Stimulated activated CD4-positive, alpha-beta T cell treated with anti-CD3 and anti-CD28 coated beads, Interleukin-4, amount 100 ng/mL, for 24 hours (primary cell): Measurements from ENCODE around the gene CDK3.

ENCODE experiments used
- DNase-seq: peaks from one replicate; pipeline ENCODE4 v3.0.0-alpha.2; 2020

The CDK3 gene

GRCh38 chr17:75994802-75995370, 5.8 kb upstream of the CDK3 start:
- no peak for DNase-seq

GRCh38 chr17:75995385-75995925, 5.2 kb upstream of the CDK3 start:
- no peak for DNase-seq

GRCh38 chr17:75996665-75997590, 3.7 kb upstream of the CDK3 start:
- peak; percentile 42 for DNase-seq

GRCh38 chr17:75998327-75998795, 2.3 kb upstream of the CDK3 start:
- no peak for DNase-seq

- DNase-seq = peak; percentile 67
Observed at GRCh38 chr17:76000016-76000754, 470 bp upstream of the CDK3 start.

GRCh38 chr17:76002100-76002499, 1.4 kb downstream of the CDK3 start:
- DNase-seq = no peak

GRCh38 chr17:76003915-76004314, 3.3 kb downstream of the CDK3 start:
- no peak for DNase-seq

GRCh38 chr17:76004750-76005262, 4.2 kb downstream of the CDK3 start:
- no peak for DNase-seq

- DNase-seq = peak; percentile 90
Observed at GRCh38 chr17:76005263-76006149, 4.9 kb downstream of the CDK3 start.

GRCh38 chr17:76007131-76007849, 6.6 kb downstream of the CDK3 start:
- DNase-seq = no peak

- DNase-seq = no peak
Observed at GRCh38 chr17:76007850-76008165, 7.2 kb downstream of the CDK3 start.

- DNase-seq = no peak
Observed at GRCh38 chr17:76008208-76008607, 7.6 kb downstream of the CDK3 start.

- no peak for DNase-seq
Observed at GRCh38 chr17:76008630-76009425, 8.2 kb downstream of the CDK3 start.

GRCh38 chr17:76009447-76009846, 8.8 kb downstream of the CDK3 start:
- DNase-seq = no peak

GRCh38 chr17:76009969-76010661, 9.5 kb downstream of the CDK3 start:
- no peak for DNase-seq

- DNase-seq = no peak
Observed at GRCh38 chr17:76011951-76012350, 11.3 kb downstream of the CDK3 start.

- no peak for DNase-seq
Observed at GRCh38 chr17:76013377-76013932, 12.8 kb downstream of the CDK3 start.

- DNase-seq = peak; percentile 80
Observed at GRCh38 chr17:76014100-76014924, 13.7 kb downstream of the CDK3 start.

- no peak for DNase-seq
Observed at GRCh38 chr17:76014925-76015261, 14.2 kb downstream of the CDK3 start.
